ENCODE data around the gene PERM1.

PERM1 gene

GRCh38 chr1:969260-969855 is 12.5 kb downstream of the PERM1 start:
- TF ChIP-seq CTCF (conservative IDR thresholded peaks at IDR 0.05) (no peak), ZFX (IDR thresholded peaks at IDR 0.05) (no peak)

GRCh38 chr1:967466-968343 is 14.2 kb downstream of the PERM1 start:
- peak overlapping the region; percentile 94 for H3K27ac ChIP-seq
- TF ChIP-seq ZFX (IDR thresholded peaks at IDR 0.05) = no peak
- TF ChIP-seq CTCF (conservative IDR thresholded peaks at IDR 0.05) = no peak

More at GRCh38 chr1:969260-969855, 12.5 kb downstream of the PERM1 start:
- H3K27ac ChIP-seq = no peak overlapping the region

- no peak for TF ChIP-seq CTCF (conservative IDR thresholded peaks at IDR 0.05)
- TF ChIP-seq ZFX (IDR thresholded peaks at IDR 0.05) = 0 out of 2 replicates have a peak, but pooled peaks have one; percentile 37
- H3K27ac ChIP-seq = peak overlapping the region; percentile 94
Measured at GRCh38 chr1:966704-967300, 15.1 kb downstream of the PERM1 start.

- peak within 1 kb of the TSS; percentile 94 for H3K27ac ChIP-seq
- TF ChIP-seq CTCF (conservative IDR thresholded peaks at IDR 0.05) = no peak
- TF ChIP-seq ZFX (IDR thresholded peaks at IDR 0.05) = peak; percentile 64; the same call in 1 of the 2 replicates
Measured at GRCh38 chr1:966135-966703, 15.7 kb downstream of the PERM1 start, which contains the start of gene PLEKHN1. PLEKHN1 (plus strand) TSS chr1:966482; CDS start chr1:966532, 50 bp downstream.

- no peak for TF ChIP-seq CTCF (conservative IDR thresholded peaks at IDR 0.05)
- no peak for TF ChIP-seq ZFX (IDR thresholded peaks at IDR 0.05)
- H3K27ac ChIP-seq = peak overlapping the region; percentile 94
Measured at GRCh38 chr1:965526-966134, 16.3 kb downstream of the PERM1 start.

GRCh38 chr1:964691-965525 is 17.0 kb downstream of the PERM1 start:
- no peak overlapping the region for H3K27ac ChIP-seq
- no peak for TF ChIP-seq ZFX (IDR thresholded peaks at IDR 0.05)
- no peak for TF ChIP-seq CTCF (conservative IDR thresholded peaks at IDR 0.05)
